GM12878 (cell line): ENCODE results near the gene ATOH7.

Source experiments
- CEBPB ChIP-seq, 2 experiments: fragments of 150-350 bp in 1 of 2; IDR thresholded peaks; 2 replicates each; pipeline ENCODE4 v1.6.1; 2012 to 2014; ENCODE audit warnings: low read depth in 2 of 2, low read length in 2 of 2, borderline replicate concordance in 1 of 2, inconsistent platforms in 1 of 2
- NRF1 ChIP-seq: conservative IDR thresholded peaks from 2 replicates; pipeline ENCODE4 v1.6.1; 2011; ENCODE audit warnings: mild to moderate bottlenecking, low read depth, low read length, improper control_type of control experiment
- TF ChIP-seq, protein P1 (sequence below): IDR thresholded peaks from 2 replicates; pipeline ENCODE4 v1.6.1; 2012; ENCODE audit warnings: mild to moderate bottlenecking, low read depth, low read length
- TF ChIP-seq, protein P2 (sequence below): fragments of 450-650 bp; IDR thresholded peaks from 2 replicates; pipeline ENCODE4 v1.6.1; 2017; ENCODE audit warnings: mild to moderate bottlenecking

DNA sequence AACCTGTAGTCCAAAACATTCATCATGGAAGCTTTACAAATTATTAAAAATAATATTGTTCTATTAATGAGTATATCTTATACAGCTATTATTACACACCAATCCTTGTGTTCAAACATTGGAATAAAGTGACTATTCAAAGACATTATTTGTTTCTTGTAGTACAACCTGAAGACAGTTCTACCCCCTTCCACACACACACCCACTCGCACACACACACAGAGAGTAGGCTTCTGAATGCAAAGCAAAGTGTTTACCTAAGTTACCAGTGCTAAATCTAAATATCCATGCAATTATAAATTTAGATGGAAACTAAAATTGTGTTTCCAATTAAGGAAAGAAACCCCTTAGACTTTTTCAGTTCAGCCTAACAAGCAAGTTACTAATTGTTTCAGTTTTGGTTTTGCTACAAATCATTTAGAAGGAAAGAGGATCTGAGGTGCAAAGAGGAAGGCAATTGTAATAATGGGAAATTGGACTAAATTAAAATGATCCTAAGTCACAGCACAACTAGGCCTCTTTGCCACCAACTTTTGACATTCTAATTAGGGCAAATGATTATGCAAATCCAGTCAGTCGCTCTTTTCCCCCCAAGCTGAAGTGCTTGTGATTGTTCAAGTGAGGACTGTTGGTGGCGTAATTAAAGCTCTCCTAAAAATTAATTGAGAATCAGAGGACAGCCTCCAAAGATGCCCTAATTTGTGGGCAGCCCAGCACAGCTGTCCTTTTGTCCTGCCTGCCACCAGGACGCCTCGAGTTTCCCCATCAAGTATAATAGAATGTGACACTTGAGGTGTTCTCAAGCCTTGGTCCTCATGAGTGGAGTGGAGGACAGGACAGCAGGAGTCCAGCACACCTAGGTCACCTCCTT lies 19.9 kb upstream of the ATOH7 start:
- TF ChIP-seq CEBPB (IDR thresholded peaks at IDR 0.05; ENCODE audit: borderline replicate concordance in 1 of 2, low read depth in 2 of 2, low read length in 2 of 2), result no peak
- TF ChIP-seq, protein P1, sequence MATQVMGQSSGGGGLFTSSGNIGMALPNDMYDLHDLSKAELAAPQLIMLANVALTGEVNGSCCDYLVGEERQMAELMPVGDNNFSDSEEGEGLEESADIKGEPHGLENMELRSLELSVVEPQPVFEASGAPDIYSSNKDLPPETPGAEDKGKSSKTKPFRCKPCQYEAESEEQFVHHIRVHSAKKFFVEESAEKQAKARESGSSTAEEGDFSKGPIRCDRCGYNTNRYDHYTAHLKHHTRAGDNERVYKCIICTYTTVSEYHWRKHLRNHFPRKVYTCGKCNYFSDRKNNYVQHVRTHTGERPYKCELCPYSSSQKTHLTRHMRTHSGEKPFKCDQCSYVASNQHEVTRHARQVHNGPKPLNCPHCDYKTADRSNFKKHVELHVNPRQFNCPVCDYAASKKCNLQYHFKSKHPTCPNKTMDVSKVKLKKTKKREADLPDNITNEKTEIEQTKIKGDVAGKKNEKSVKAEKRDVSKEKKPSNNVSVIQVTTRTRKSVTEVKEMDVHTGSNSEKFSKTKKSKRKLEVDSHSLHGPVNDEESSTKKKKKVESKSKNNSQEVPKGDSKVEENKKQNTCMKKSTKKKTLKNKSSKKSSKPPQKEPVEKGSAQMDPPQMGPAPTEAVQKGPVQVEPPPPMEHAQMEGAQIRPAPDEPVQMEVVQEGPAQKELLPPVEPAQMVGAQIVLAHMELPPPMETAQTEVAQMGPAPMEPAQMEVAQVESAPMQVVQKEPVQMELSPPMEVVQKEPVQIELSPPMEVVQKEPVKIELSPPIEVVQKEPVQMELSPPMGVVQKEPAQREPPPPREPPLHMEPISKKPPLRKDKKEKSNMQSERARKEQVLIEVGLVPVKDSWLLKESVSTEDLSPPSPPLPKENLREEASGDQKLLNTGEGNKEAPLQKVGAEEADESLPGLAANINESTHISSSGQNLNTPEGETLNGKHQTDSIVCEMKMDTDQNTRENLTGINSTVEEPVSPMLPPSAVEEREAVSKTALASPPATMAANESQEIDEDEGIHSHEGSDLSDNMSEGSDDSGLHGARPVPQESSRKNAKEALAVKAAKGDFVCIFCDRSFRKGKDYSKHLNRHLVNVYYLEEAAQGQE, result no peak
- no peak for TF ChIP-seq NRF1
- TF ChIP-seq, protein P2, sequence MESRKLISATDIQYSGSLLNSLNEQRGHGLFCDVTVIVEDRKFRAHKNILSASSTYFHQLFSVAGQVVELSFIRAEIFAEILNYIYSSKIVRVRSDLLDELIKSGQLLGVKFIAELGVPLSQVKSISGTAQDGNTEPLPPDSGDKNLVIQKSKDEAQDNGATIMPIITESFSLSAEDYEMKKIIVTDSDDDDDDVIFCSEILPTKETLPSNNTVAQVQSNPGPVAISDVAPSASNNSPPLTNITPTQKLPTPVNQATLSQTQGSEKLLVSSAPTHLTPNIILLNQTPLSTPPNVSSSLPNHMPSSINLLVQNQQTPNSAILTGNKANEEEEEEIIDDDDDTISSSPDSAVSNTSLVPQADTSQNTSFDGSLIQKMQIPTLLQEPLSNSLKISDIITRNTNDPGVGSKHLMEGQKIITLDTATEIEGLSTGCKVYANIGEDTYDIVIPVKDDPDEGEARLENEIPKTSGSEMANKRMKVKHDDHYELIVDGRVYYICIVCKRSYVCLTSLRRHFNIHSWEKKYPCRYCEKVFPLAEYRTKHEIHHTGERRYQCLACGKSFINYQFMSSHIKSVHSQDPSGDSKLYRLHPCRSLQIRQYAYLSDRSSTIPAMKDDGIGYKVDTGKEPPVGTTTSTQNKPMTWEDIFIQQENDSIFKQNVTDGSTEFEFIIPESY, result no peak
